Breast epithelium (tissue), 3 donors: ENCODE data around the gene ACOT13.

ENCODE experiments used
- CTCF ChIP-seq, 3 donors: fragments of 450-650 bp; IDR thresholded peaks; one replicate each; pipeline ENCODE4 v1.5.1; 2016 to 2017; ENCODE audit warnings: antibody characterized with exemption in 3 of 3, mild to moderate bottlenecking in 3 of 3, moderate library complexity in 3 of 3
- POLR2A ChIP-seq: fragments of 450-650 bp; IDR thresholded peaks from one replicate; pipeline ENCODE4 v1.6.1; 2016; ENCODE audit warnings: antibody characterized with exemption, mild to moderate bottlenecking, moderate library complexity
- POLR2AphosphoS5 ChIP-seq, 3 donors: sonication (generic); formaldehyde crosslinking; IDR thresholded peaks; one replicate each; pipeline ENCODE4 v1.6.1; 2017; ENCODE audit warnings: antibody characterized with exemption in 3 of 3

- no peak for TF ChIP-seq CTCF (IDR thresholded peaks at IDR 0.05)
- no peak for TF ChIP-seq POLR2A
- TF ChIP-seq POLR2AphosphoS5 (IDR thresholded peaks at IDR 0.05), result no peak
Observed at GRCh38 chr6:24621626-24622289, 45.1 kb upstream of the ACOT13 start.
